Naive B cell (primary cell): ENCODE measurements around the gene PLEKHH2. TPM values are rescaled to one million over a fixed set of nuclear protein-coding genes. Genes with fewer than 3 reads are reported as not detected.

Experiments used
- ATAC-seq, 2 donors: fragments of 150-1000 bp; cut with Tn5 transposase; 2 replicates each; pipeline ENCODE4 v1.10.0; 2021; ENCODE audit warnings: low read depth in 2 of 2, mild to moderate bottlenecking in 2 of 2, moderate library complexity in 2 of 2
- DNase-seq: peaks from one replicate; pipeline ENCODE4 v3.0.0; 2022
- H3K27ac Mint-ChIP-seq, 6 donors: one replicate each; pipeline ENCODE4 v1.8.0; 2020 to 2022; ENCODE audit warnings: mild to moderate bottlenecking in 6 of 6, mixed read lengths in 6 of 6, moderate library complexity in 5 of 6, inconsistent platforms in 2 of 6
- H3K27me3 Mint-ChIP-seq, 3 donors: one replicate each; pipeline ENCODE4 v1.8.0; 2021 to 2022; ENCODE audit warnings: mixed read lengths in 3 of 3, mild to moderate bottlenecking in 1 of 3
- H3K36me3 Mint-ChIP-seq, 2 donors: one replicate each; pipeline ENCODE4 v1.8.0; 2020 to 2022; ENCODE audit warnings: mixed read lengths in 2 of 2, inconsistent platforms in 1 of 2, mild to moderate bottlenecking in 1 of 2
- H3K4me1 Mint-ChIP-seq, 3 donors: one replicate each; pipeline ENCODE4 v1.8.0; 2020 to 2022; ENCODE audit warnings: mixed read lengths in 3 of 3, inconsistent platforms in 1 of 3, mild to moderate bottlenecking in 1 of 3, moderate library complexity in 1 of 3
- H3K4me3 Mint-ChIP-seq, 8 donors: one replicate each; pipeline ENCODE4 v1.8.0; 2020 to 2022; ENCODE audit warnings: mild to moderate bottlenecking in 8 of 8, mixed read lengths in 8 of 8, moderate library complexity in 8 of 8, inconsistent platforms in 2 of 8
- H3K9me3 Mint-ChIP-seq, 7 donors: one replicate each; pipeline ENCODE4 v1.8.0; 2020 to 2022; ENCODE audit warnings: mixed read lengths in 7 of 7, mild to moderate bottlenecking in 5 of 7, inconsistent platforms in 2 of 7, moderate library complexity in 1 of 7
- polyA plus RNA-seq, 6 donors: library from polyadenylated mRNA; unstranded; fragments of 300-500 nt; fragmentation: Illumina TruSeq; gene quantifications; one replicate each; pipeline ENCODE4 v1.2.3, GENCODE V29; 2021; ENCODE audit warnings: low read depth in 6 of 6

Gene PLEKHH2
- polyA plus RNA-seq, 6 donors from 2014 or later = not detected

GRCh38 chr2:43736637-43737036, 99.6 kb downstream of the PLEKHH2 start:
- Mint-ChIP-seq H3K36me3 (no peaks in the 10 kb centered on the region), H3K4me1 (no peaks in the 10 kb centered on the region), H3K27me3 (peaks cover 37 to 57% (median 43%) of the 10 kb centered on the region in 3 donors), H3K9me3 (no peaks in the 10 kb centered on the region), H3K4me3 (no peak overlapping the region), H3K27ac (no peak overlapping the region)
- ATAC-seq = no peak
- no peak for DNase-seq

DNA sequence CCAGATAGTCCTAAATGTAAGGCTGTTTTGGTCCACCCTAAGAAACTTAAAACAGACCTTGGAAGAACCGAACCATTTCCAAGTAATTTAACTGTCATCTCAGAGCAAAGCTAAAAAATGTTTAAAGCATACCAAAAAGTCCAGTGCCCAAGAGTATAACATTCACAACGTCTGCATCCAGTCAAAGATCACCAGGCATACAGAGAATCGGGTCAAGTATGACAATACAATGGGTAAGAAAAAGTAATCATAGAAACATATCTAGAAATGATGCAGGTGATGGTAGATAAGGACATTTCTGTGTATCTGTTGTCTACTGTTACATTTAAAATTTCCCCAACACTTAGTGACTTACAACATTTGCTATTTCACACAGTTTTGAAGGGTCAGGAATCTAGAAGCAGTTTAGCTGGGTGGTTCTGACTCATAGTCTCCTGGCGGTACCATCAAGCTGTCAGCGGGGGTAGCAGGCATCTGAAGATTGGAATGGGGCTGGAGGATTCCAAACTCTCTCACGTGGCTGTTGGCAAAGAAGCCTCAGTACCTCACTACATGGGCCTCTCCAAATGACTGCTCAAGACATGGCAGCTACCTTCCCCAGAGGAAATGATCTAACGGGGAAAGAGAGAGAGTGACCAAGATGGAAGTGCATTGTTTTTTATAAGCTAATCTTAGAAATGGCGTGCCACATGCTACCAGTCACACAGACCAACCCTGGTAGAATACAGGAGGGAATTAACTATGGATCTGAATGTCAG, 100.2 kb downstream of the PLEKHH2 start:
- Mint-ChIP-seq H3K4me1 (no peaks in the 10 kb centered on the region), H3K36me3 (no peaks in the 10 kb centered on the region), H3K27ac (peak overlapping the region in 1 of 6 donors; percentile 34), H3K27me3 (peaks cover 36 to 54% (median 39%) of the 10 kb centered on the region in 3 donors), H3K4me3 (no peak overlapping the region), H3K9me3 (no peaks in the 10 kb centered on the region)
- ATAC-seq (no peak), DNase-seq (no peak)

DNA sequence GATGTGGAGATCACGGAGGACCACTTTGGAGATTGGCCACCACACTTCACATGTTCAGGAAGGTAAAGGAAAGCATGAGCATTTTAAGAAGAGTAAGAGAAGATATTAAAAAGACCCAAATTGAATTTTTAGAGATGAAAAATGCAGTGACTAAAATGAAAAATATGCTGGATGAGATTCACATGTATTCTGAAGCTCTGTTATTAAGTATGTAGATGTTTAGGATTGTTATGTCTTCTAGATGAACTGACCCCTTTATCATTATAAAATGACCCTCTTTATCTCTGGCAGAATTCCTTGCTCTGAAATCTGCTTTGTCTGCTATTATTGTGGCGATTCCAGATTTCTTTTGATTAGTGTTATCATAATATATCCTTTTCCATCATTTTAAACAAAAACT, 100.8 kb downstream of the PLEKHH2 start:
- ATAC-seq (no peak), DNase-seq (no peak)
- peaks cover 31 to 49% (median 33%) of the 10 kb centered on the region in 3 donors for H3K27me3 Mint-ChIP-seq
- no peaks in the 10 kb centered on the region for H3K36me3 Mint-ChIP-seq
- H3K27ac Mint-ChIP-seq = no peak overlapping the region
- H3K4me1 Mint-ChIP-seq = no peaks in the 10 kb centered on the region
- H3K9me3 Mint-ChIP-seq = no peaks in the 10 kb centered on the region
- no peak overlapping the region for H3K4me3 Mint-ChIP-seq

DNA sequence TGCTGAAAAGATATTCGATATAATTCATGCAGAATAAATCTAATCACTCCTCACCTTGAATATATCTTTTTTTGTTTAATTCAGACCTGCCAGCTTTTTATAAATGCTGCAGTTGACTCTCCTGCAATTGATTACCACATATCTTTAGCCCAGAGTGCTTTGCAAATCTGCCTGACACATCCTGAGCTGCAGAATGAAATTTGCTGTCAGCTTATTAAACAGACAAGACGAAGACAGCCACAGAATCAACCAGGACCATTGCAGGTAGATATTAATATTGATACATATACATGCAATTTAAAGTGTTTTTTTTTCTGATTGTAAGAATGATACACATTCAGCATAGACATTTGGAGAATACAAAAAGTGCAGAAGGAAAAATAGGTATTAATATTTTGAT, 101.2 kb downstream of the PLEKHH2 start:
- peaks cover 29 to 45% (median 31%) of the 10 kb centered on the region in 3 donors for H3K27me3 Mint-ChIP-seq
- DNase-seq = no peak
- no peak overlapping the region for H3K27ac Mint-ChIP-seq
- H3K4me3 Mint-ChIP-seq = no peak overlapping the region
- no peak for ATAC-seq
- no peaks in the 10 kb centered on the region for H3K4me1 Mint-ChIP-seq
- no peaks in the 10 kb centered on the region for H3K9me3 Mint-ChIP-seq
- no peaks in the 10 kb centered on the region for H3K36me3 Mint-ChIP-seq

GRCh38 chr2:43743706-43744105, 106.6 kb downstream of the PLEKHH2 start:
- H3K9me3 Mint-ChIP-seq = no peaks in the 10 kb centered on the region
- DNase-seq (no peak), ATAC-seq (no peak)
- no peak overlapping the region for H3K27ac Mint-ChIP-seq
- H3K4me1 Mint-ChIP-seq = no peaks in the 10 kb centered on the region
- no peak overlapping the region for H3K4me3 Mint-ChIP-seq
- peaks cover 8 to 20% (median 16%) of the 10 kb centered on the region in 3 donors for H3K27me3 Mint-ChIP-seq
- no peaks in the 10 kb centered on the region for H3K36me3 Mint-ChIP-seq

DNA sequence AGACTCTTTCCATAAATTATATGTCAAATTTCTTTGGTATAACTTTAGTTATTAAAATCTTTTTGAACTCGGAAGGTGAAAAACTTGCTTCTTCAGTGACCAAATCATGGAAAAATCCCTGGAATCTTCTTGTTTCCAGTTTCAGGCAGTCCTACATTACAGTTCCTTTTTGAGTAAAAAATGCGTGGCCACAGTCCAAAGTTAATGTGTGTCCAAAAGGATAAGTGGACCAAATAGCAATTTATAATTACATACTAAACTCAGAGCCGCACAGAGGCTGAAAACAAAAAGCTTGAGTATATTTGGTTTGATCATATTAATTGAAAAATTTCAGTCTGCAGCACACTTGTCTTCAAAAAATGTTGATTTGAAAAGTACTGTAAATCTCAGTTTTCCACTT, 108.4 kb downstream of the PLEKHH2 start:
- Mint-ChIP-seq H3K9me3 (no peaks in the 10 kb centered on the region), H3K36me3 (no peaks in the 10 kb centered on the region), H3K4me1 (no peaks in the 10 kb centered on the region), H3K4me3 (no peak overlapping the region), H3K27ac (no peak overlapping the region), H3K27me3 (peaks cover 5 to 9% (median 8%) of the 10 kb centered on the region in 3 donors)
- no peak for ATAC-seq
- DNase-seq = no peak

DNA sequence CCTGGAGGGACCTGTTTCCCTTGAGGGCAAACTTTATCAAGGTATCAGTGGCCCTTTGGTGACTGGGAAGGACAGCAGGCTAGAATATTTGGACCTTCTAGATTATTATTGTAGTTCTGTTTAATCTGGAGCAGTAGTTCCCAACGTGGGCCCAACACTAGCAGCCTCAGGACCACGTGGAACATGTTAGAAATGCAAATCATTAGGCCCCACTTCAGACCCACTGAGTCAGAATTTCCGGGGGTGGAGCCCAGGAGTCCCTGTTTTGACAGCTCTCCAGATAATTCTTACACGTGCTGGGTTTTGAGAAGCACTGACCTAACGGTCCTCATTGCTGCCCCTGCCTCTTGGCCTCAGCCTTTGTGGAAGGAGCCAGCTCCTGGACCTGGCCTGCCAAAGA, 111.3 kb downstream of the PLEKHH2 start:
- peaks cover 7 to 8% (median 8%) of the 10 kb centered on the region in 3 donors for H3K27me3 Mint-ChIP-seq
- H3K27ac Mint-ChIP-seq = no peak overlapping the region
- no peak for DNase-seq
- H3K36me3 Mint-ChIP-seq = no peaks in the 10 kb centered on the region
- no peak for ATAC-seq
- H3K4me1 Mint-ChIP-seq = no peaks in the 10 kb centered on the region
- H3K9me3 Mint-ChIP-seq = no peaks in the 10 kb centered on the region
- H3K4me3 Mint-ChIP-seq = no peak overlapping the region

GRCh38 chr2:43749583-43749982, 112.5 kb downstream of the PLEKHH2 start:
- no peak overlapping the region for H3K27ac Mint-ChIP-seq
- H3K9me3 Mint-ChIP-seq = no peaks in the 10 kb centered on the region
- H3K27me3 Mint-ChIP-seq = peaks cover 8 to 13% (median 8%) of the 10 kb centered on the region in 3 donors
- no peaks in the 10 kb centered on the region for H3K4me1 Mint-ChIP-seq
- ATAC-seq (no peak), DNase-seq (no peak)
- no peak overlapping the region for H3K4me3 Mint-ChIP-seq
- H3K36me3 Mint-ChIP-seq = no peaks in the 10 kb centered on the region

- no peaks in the 10 kb centered on the region for H3K4me1 Mint-ChIP-seq
- DNase-seq (no peak), ATAC-seq (no peak)
- H3K4me3 Mint-ChIP-seq = no peak overlapping the region
- peaks cover 8 to 20% (median 16%) of the 10 kb centered on the region in 3 donors for H3K27me3 Mint-ChIP-seq
- H3K36me3 Mint-ChIP-seq = no peaks in the 10 kb centered on the region
- H3K9me3 Mint-ChIP-seq = no peaks in the 10 kb centered on the region
- no peak overlapping the region for H3K27ac Mint-ChIP-seq
Measured at GRCh38 chr2:43751476-43751990, 114.5 kb downstream of the PLEKHH2 start.

GRCh38 chr2:43752302-43752701, 115.2 kb downstream of the PLEKHH2 start:
- Mint-ChIP-seq H3K36me3 (no peaks in the 10 kb centered on the region), H3K27me3 (peaks cover 8 to 20% (median 16%) of the 10 kb centered on the region in 3 donors)
- no peak for ATAC-seq

GRCh38 chr2:43754180-43754579, 117.1 kb downstream of the PLEKHH2 start:
- H3K27me3 Mint-ChIP-seq = peaks cover 8 to 20% (median 16%) of the 10 kb centered on the region in 3 donors
- no peaks in the 10 kb centered on the region for H3K4me1 Mint-ChIP-seq
- H3K36me3 Mint-ChIP-seq = no peaks in the 10 kb centered on the region
- ATAC-seq (no peak), DNase-seq (no peak)
- H3K4me3 Mint-ChIP-seq = no peak overlapping the region
- H3K27ac Mint-ChIP-seq = no peak overlapping the region
- H3K9me3 Mint-ChIP-seq = no peaks in the 10 kb centered on the region

More at GRCh38 chr2:43752302-43752701, 115.2 kb downstream of the PLEKHH2 start:
- no peaks in the 10 kb centered on the region for H3K4me1 Mint-ChIP-seq
- no peak overlapping the region for H3K27ac Mint-ChIP-seq
- H3K9me3 Mint-ChIP-seq = no peaks in the 10 kb centered on the region
- DNase-seq = no peak
- no peak overlapping the region for H3K4me3 Mint-ChIP-seq

DNA sequence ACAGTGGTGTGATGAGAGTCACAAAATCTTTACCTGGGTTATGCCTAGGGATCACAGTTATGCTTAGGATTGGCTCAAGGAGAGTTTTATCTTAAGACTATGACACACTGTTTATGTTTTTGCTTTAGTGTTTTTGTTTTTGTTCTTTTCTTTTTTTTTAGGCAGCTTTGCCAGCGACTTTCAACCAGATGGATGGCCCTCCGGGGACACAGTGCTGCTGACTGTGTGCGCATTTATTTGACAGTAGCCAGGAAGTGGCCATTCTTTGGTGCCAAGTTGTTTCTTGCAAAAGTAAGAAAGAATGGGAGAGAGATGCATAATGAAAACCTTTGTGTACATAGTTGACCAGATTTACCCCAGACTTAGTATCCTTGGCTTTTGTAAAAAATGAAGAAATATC, 121.7 kb downstream of the PLEKHH2 start:
- no peaks in the 10 kb centered on the region for H3K4me1 Mint-ChIP-seq
- no peak for DNase-seq
- H3K27me3 Mint-ChIP-seq = peaks cover 0 to 13% (median 8%) of the 10 kb centered on the region in 3 donors
- H3K27ac Mint-ChIP-seq = no peak overlapping the region
- H3K9me3 Mint-ChIP-seq = no peaks in the 10 kb centered on the region
- no peak for ATAC-seq
- no peak overlapping the region for H3K4me3 Mint-ChIP-seq
- no peaks in the 10 kb centered on the region for H3K36me3 Mint-ChIP-seq

DNA sequence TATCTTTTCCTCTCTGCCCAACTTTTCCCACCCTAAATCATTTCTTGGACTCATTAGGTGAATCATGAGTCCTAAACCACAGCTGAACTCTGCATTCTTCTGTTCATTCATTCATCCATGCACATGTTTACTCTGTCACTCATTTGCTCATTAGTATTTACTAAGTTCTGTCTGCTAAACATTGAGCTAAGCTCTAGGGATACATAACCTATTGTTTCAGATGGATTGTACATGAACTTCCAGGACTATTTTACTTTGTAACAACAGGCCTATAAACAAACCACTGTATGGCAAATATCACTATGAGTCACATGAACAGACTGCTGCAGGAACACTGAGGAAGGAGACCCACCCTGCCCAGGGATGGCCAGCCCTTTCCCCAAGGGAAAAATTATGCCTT, 122.1 kb downstream of the PLEKHH2 start:
- no peak overlapping the region for H3K27ac Mint-ChIP-seq
- ATAC-seq = no peak

DNA sequence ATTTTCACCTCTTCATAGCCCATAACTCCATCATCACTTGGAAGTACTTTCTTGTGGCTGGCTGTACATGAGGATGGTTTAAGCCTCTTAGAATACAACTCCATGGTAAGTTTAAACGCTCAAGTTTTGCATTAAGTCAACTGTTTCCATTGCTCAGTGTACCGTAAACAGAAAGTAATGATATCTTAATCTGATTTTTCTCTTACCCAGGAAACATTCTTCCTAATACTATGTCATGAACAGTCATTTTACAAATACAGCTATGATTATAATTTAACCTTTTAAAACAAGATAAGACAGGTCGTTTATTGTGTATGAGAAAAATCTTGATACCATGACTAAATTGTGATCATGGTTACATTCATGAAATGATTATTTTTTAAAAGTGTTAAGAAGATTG, 125.2 kb downstream of the PLEKHH2 start:
- H3K4me1 Mint-ChIP-seq = no peaks in the 10 kb centered on the region
- no peak overlapping the region for H3K27ac Mint-ChIP-seq
- no peak overlapping the region for H3K4me3 Mint-ChIP-seq
- peaks cover 0 to 5% (median 0%) of the 10 kb centered on the region in 3 donors for H3K27me3 Mint-ChIP-seq
- no peaks in the 10 kb centered on the region for H3K36me3 Mint-ChIP-seq
- no peak for DNase-seq
- H3K9me3 Mint-ChIP-seq = peaks cover 0 to 3% (median 0%) of the 10 kb centered on the region in 7 donors
- no peak for ATAC-seq

More for the DNA sequence above, 122.1 kb downstream of the PLEKHH2 start:
- H3K4me3 Mint-ChIP-seq = no peak overlapping the region
- no peaks in the 10 kb centered on the region for H3K36me3 Mint-ChIP-seq
- no peaks in the 10 kb centered on the region for H3K4me1 Mint-ChIP-seq
- no peak for DNase-seq
- H3K27me3 Mint-ChIP-seq = peaks cover 0 to 11% (median 8%) of the 10 kb centered on the region in 3 donors
- no peaks in the 10 kb centered on the region for H3K9me3 Mint-ChIP-seq
